SU-DHL-6 (cell line): ENCODE results near the gene SLC51A.

ENCODE experiments used
- H2AFZ ChIP-seq: fragments of 200-600 bp; sonication (generic); 2 replicates; pipeline ENCODE4 v1.6.1; 2014; ENCODE audit warnings: low read depth, mild to moderate bottlenecking, moderate library complexity, mixed read lengths, antibody characterized with exemption, low read length; ENCODE audit not compliant: severe bottlenecking
- H3F3A ChIP-seq: fragments of 200-600 bp; shearing (Covaris generic); 2 replicates; pipeline ENCODE4 v1.6.0; 2016; ENCODE audit warnings: antibody characterized with exemption, mild to moderate bottlenecking; ENCODE audit not compliant: insufficient read depth
- H3K27ac ChIP-seq: fragments of 200-600 bp; sonication (generic); 2 replicates; pipeline ENCODE4 v1.5.1; 2016; ENCODE audit warnings: low read depth, mild to moderate bottlenecking, low read length, moderate library complexity, mixed read lengths
- H3K27me3 ChIP-seq: fragments of 200-600 bp; sonication (generic), shearing (Covaris generic); 2 replicates; pipeline ENCODE4 v1.6.0; 2014; ENCODE audit warnings: mild to moderate bottlenecking, low read length
- H3K36me3 ChIP-seq: fragments of 200-600 bp; sonication (generic); 2 replicates; pipeline ENCODE4 v1.6.1; 2014; ENCODE audit warnings: mild to moderate bottlenecking, low read length, mixed read lengths
- H3K4me2 ChIP-seq: fragments of 300-600, 200-600 bp; shearing (Covaris generic), sonication (generic); 2 replicates; pipeline ENCODE4 v1.6.0; 2014; ENCODE audit warnings: low read length, low read depth, mild to moderate bottlenecking; ENCODE audit not compliant: poor library complexity, severe bottlenecking
- H3K4me3 ChIP-seq: fragments of 200-600 bp; sonication (generic); 2 replicates; pipeline ENCODE4 v1.5.1; 2014; ENCODE audit warnings: antibody characterized with exemption, low read length, mild to moderate bottlenecking, mixed read lengths; ENCODE audit not compliant: insufficient read depth, poor library complexity, severe bottlenecking
- H3K79me2 ChIP-seq: fragments of 200-600 bp; sonication (generic); 2 replicates; pipeline ENCODE4 v1.6.1; 2014; ENCODE audit warnings: mild to moderate bottlenecking, low read length, moderate library complexity; ENCODE audit not compliant: insufficient read depth
- H3K9ac ChIP-seq: fragments of 200-600 bp; sonication (generic); 2 replicates; pipeline ENCODE4 v1.7.0; 2014; ENCODE audit warnings: mild to moderate bottlenecking, low read length
- H3K9me2 ChIP-seq: fragments of 200-600 bp; sonication (generic); replicated peaks from 2 replicates; pipeline ENCODE4 v1.6.1; 2014; ENCODE audit warnings: low read length; ENCODE audit not compliant: insufficient read depth
- H3K9me3 ChIP-seq: fragments of 200-600 bp; sonication (generic); 2 replicates; pipeline ENCODE4 v1.6.1; 2014; ENCODE audit warnings: low read length, mixed read lengths; ENCODE audit not compliant: insufficient read depth
- H4K20me1 ChIP-seq: fragments of 200-600 bp; sonication (generic); 2 replicates; pipeline ENCODE4 v1.6.1; 2014; ENCODE audit warnings: low read depth, mild to moderate bottlenecking, antibody characterized with exemption, low read length, moderate library complexity, mixed read lengths
- EZH2phosphoT487 ChIP-seq: fragments of 200-600 bp; sonication (generic), shearing (Covaris generic); conservative IDR thresholded peaks from 2 replicates; pipeline ENCODE4 v1.6.1; 2018; ENCODE audit warnings: mild to moderate bottlenecking, antibody characterized with exemption, low read length, moderate library complexity, mixed read lengths
- TF ChIP-seq, protein P1 (sequence below): fragments of 200-600 bp; sonication (generic); IDR thresholded peaks from one replicate; pipeline ENCODE4 v1.5.1; 2017; ENCODE audit warnings: antibody characterized with exemption, mild to moderate bottlenecking, low read length, moderate library complexity; ENCODE audit not compliant: insufficient read depth, poor library complexity, severe bottlenecking

Gene SLC51A

DNA sequence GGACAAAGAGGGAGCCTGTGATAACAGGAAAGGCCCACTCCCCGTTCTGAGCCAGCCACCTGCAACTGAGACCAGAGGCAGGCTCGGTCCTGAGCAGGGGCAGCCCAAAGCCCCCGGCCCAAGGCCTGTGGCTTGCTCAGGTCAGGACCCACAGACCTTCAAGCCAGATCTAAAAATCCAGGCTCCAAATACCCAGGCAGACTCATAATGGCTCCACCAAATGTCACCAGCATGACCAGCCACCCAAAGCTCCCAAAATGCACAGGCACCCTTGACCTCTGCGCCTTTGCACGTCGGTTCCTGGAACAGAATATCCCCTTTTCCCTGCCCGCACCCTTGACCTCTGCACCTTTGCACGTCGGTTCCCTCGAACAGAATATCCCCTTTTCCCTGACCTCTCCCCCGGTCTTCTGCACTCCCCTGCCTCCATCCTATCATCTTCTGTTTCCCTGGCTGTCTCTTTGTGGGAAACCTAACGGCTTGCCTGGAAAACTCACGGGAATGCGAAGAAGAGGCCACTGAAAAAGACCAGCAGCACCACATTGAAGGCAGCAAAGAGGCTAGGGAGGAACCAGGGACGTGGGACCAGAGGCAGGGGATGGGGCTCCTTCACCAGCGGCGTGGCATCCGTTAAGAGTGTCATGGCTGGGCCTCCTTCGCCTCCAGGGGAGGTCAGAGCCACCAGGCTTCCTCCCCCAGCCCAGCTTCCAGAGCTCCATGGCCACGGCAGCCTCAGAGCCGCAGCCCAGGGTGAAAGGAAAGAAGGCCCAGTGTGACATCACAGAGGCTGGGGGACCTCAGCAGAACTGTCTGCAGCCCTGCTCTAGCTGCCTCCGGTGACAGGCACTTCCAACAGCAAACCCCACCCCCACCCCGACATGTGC is 5.4 kb upstream of the SLC51A start, which contains the start of gene ZDHHC19:
Gene ZDHHC19 (minus strand): TSS at position 728 of the 884 bp plus-strand sequence. CDS start 85 bp downstream, at position 643.
- Histone ChIP-seq H3K27me3 (no peaks in the 10 kb centered on the region), H3K9me2 (no peaks in the 10 kb centered on the region), H3K79me2 (no peaks in the 10 kb centered on the region), H3F3A (no peaks in the 10 kb centered on the region), H3K9me3 (no peaks in the 10 kb centered on the region), H4K20me1 (no peaks in the 10 kb centered on the region), H3K4me2 (no peak within 1 kb of the TSS), H2AFZ (no peak within 1 kb of the TSS), H3K4me3 (no peak within 1 kb of the TSS), H3K27ac (no peak within 1 kb of the TSS), H3K9ac (no peak within 1 kb of the TSS), H3K36me3 (no peaks in the 10 kb centered on the region)
- TF ChIP-seq, protein P1, sequence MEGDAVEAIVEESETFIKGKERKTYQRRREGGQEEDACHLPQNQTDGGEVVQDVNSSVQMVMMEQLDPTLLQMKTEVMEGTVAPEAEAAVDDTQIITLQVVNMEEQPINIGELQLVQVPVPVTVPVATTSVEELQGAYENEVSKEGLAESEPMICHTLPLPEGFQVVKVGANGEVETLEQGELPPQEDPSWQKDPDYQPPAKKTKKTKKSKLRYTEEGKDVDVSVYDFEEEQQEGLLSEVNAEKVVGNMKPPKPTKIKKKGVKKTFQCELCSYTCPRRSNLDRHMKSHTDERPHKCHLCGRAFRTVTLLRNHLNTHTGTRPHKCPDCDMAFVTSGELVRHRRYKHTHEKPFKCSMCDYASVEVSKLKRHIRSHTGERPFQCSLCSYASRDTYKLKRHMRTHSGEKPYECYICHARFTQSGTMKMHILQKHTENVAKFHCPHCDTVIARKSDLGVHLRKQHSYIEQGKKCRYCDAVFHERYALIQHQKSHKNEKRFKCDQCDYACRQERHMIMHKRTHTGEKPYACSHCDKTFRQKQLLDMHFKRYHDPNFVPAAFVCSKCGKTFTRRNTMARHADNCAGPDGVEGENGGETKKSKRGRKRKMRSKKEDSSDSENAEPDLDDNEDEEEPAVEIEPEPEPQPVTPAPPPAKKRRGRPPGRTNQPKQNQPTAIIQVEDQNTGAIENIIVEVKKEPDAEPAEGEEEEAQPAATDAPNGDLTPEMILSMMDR: no peak
- TF ChIP-seq EZH2phosphoT487: no peak

DNA sequence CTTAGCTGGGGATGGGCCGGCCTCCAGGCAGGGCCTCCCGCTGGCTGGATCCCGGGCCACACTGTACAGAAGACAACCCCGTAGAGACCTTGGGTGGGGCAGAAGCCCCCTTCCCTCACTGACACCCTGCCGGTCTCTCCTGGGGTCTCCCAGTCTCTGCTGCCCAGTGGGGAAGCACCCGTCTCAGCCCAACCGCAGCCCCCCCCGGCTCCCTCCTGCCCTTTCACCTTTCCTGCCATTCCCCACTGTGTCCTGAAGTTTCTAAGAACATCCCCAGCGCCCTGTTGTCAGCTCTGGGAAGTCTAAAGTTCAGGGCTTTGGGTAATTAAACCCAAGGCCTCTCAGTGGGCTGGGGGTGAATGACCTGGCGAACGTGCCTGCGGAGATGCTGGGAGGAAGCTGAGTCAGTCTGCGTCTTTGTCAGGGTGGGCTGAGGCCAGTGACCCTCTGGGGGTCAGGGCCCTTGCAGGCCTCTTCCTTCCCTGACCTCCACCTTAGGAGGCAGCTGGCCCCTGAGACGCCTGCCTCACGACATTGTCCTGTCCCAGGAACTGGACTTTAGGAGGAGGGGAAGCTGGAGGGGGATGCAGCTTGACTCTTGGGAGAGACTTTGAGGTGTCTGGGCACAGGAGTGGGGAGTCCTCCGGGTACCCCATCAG is 1.4 kb upstream of the SLC51A start:
- no peaks in the 10 kb centered on the region for H3K36me3 ChIP-seq
- H3K9me2 ChIP-seq: no peaks in the 10 kb centered on the region
- no peaks in the 10 kb centered on the region for H3K79me2 ChIP-seq
- no peak overlapping the region for H3K4me2 ChIP-seq
- H3K27me3 ChIP-seq: no peaks in the 10 kb centered on the region
- no peak overlapping the region for H2AFZ ChIP-seq
- no peak overlapping the region for H3K27ac ChIP-seq
- no peaks in the 10 kb centered on the region for H3F3A ChIP-seq
- H4K20me1 ChIP-seq: no peaks in the 10 kb centered on the region
- H3K9me3 ChIP-seq: no peaks in the 10 kb centered on the region
- H3K9ac ChIP-seq: no peak overlapping the region
- no peak overlapping the region for H3K4me3 ChIP-seq
- TF ChIP-seq EZH2phosphoT487: no peak
- TF ChIP-seq, protein P1: no peak

DNA sequence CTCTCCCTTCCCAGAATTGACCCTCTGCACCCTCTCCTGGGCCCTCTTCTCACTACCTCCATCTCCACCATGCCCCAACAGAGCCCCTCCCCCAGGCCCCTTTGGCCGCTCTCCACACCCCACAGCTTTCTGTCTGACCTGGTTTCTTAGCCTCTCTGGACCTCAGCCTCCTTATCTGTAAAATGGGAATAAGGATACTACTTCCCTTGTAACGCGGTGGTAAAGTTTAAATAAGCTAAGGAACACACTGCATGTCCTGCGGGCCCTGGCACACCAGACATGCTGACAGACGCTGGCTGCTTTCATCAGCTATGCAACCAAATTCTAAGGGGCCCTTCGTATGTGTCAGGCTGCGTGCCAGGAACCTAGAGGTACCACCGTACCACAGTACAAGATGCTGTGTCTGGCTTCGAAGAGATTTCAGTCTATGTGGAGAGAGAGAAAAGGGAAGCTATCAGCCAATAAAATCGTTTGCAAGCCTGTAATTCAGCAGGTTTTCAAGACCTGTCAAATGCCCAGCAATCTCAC is 777 bp upstream of the SLC51A start:
- H3F3A ChIP-seq: no peaks in the 10 kb centered on the region
- H3K27me3 ChIP-seq: no peaks in the 10 kb centered on the region
- no peaks in the 10 kb centered on the region for H3K36me3 ChIP-seq
- H3K9me2 ChIP-seq: no peaks in the 10 kb centered on the region
- H3K27ac ChIP-seq: no peak overlapping the region
- H3K4me3 ChIP-seq: no peak overlapping the region
- no peaks in the 10 kb centered on the region for H3K79me2 ChIP-seq
- no peak overlapping the region for H3K9ac ChIP-seq
- H3K4me2 ChIP-seq: no peak overlapping the region
- no peaks in the 10 kb centered on the region for H4K20me1 ChIP-seq
- no peaks in the 10 kb centered on the region for H3K9me3 ChIP-seq
- no peak overlapping the region for H2AFZ ChIP-seq
- TF ChIP-seq, protein P1: no peak
- no peak for TF ChIP-seq EZH2phosphoT487
